GM19099 (cell line): ENCODE data around the gene ZNF169.

Experiments
- POLR2A ChIP-seq: IDR thresholded peaks from 3 replicates; pipeline ENCODE4 v1.6.1; 2011; ENCODE audit warnings: low read depth; ENCODE audit not compliant: insufficient read length; ENCODE audit errors: extremely low read depth

ZNF169 gene

GRCh38 chr9:94259077-94259862 lies at the start of gene ZNF169:
TSS of gene ZNF169 (plus strand) at chr9:94259298. CDS start at chr9:94278813, 19,515 bp downstream.
- peak; percentile 83 for TF ChIP-seq POLR2A

GRCh38 chr9:94210616-94211603 lies 48.2 kb upstream of the ZNF169 start:
- no peak for TF ChIP-seq POLR2A

GRCh38 chr9:94212091-94212490 lies 47.0 kb upstream of the ZNF169 start:
- no peak for TF ChIP-seq POLR2A

- no peak for TF ChIP-seq POLR2A
These were observed 46.6 kb upstream of the ZNF169 start for GRCh38 chr9:94212531-94212930.

GRCh38 chr9:94213511-94214124 lies 45.5 kb upstream of the ZNF169 start:
- no peak for TF ChIP-seq POLR2A

GRCh38 chr9:94222870-94223269 lies 36.2 kb upstream of the ZNF169 start:
- TF ChIP-seq POLR2A, result no peak

GRCh38 chr9:94228616-94229015 lies 30.5 kb upstream of the ZNF169 start:
- TF ChIP-seq POLR2A, result no peak

GRCh38 chr9:94232428-94232827 lies 26.7 kb upstream of the ZNF169 start:
- no peak for TF ChIP-seq POLR2A

- TF ChIP-seq POLR2A, result no peak
These were observed 13.4 kb upstream of the ZNF169 start for GRCh38 chr9:94245651-94246050.

- TF ChIP-seq POLR2A, result no peak
These were observed 8.6 kb upstream of the ZNF169 start for GRCh38 chr9:94250456-94250855.

- no peak for TF ChIP-seq POLR2A
These were observed 3.1 kb upstream of the ZNF169 start for GRCh38 chr9:94256007-94256406.

- no peak for TF ChIP-seq POLR2A
These were observed 10.2 kb downstream of the ZNF169 start for GRCh38 chr9:94269264-94269663.

- no peak for TF ChIP-seq POLR2A
These were observed 10.9 kb downstream of the ZNF169 start for GRCh38 chr9:94270009-94270408.

- TF ChIP-seq POLR2A, result no peak
These were observed 18.9 kb downstream of the ZNF169 start for GRCh38 chr9:94277885-94278536.

- TF ChIP-seq POLR2A, result no peak
These were observed 21.4 kb downstream of the ZNF169 start for GRCh38 chr9:94280409-94280989.

- TF ChIP-seq POLR2A, result no peak
These were observed 22.0 kb downstream of the ZNF169 start for GRCh38 chr9:94281101-94281500.
